GM21717 (cell line): Measurements from ENCODE around the gene GSX2.
"Not testable (repeated sequence)": the region's sequence is repeated elsewhere in the genome, so short reads cannot be mapped to it uniquely, and the experiment has no call there.

Experiments
- ATAC-seq: cut with Tn5 transposase; IDR thresholded peaks from one replicate; pipeline ENCODE4 v1.9.1; 2021; ENCODE audit warnings: mild to moderate bottlenecking, moderate library complexity; ENCODE audit not compliant: unreplicated experiment

The GSX2 gene

DNA sequence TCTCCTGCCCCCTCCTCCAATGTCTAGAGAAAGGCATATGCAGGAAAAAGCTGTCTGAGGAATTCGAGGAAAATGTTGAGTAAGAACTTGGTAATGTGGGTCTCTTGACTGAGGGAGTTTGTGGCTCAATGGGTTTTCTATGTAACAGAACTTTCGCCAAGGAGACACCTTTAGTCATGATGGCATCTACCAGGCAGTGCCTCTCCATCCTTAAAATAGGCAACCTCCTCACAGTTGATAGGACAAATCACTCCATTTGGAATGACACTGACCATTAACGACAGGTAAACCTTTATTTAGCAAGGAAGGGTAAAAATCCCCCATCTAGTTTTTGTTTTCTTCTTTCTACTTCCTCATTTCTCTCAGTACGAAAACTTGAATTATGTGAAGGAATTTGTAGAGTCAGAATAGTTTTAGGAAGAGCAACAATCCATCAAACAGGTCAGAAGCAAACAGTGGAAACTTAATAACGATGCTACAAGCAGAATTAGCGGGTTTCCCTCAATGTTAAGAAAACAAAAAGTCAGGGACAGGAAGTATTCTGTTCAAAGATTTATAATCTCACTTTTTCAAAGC is 2.7 kb downstream of the GSX2 start:
- ATAC-seq: no peak

DNA sequence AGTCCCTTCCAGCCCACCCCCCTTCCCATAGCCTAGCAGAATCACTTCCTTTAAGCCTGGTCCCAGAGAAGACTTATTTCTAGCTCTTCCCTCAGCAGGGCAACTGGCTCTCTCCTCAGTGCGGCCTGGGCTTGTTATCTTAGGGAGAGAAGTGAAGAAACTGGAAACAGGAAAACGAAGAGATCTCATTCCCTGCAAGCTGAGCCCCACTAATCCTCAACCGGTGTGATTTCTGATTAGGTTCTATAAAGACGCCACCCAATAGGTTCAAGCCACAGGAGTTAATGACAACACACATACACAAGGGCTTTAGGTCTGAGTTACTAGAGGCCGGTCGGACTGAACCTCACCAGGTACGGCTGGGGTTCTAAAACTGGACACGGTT is 3.2 kb downstream of the GSX2 start:
- ATAC-seq: no peak

DNA sequence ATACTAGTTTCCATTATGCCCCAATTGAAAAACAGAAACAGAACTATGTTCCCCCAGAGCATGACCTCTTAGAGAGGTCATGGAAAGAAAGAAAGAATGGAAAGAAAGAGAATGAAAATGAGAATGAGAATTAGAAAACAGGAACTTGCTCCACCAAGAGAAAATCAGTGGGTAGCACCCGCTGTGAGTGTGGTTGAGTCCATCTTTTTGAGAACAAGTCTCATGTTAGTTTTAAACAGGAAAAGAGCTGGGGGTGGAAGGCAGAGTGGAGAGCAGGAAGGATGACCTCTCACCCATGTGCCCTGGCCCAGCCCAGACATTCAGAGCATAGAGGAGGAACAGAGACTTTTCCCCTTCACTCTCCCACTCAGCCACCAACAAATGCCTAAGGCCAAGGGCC is 4.9 kb downstream of the GSX2 start:
- ATAC-seq: no peak

DNA sequence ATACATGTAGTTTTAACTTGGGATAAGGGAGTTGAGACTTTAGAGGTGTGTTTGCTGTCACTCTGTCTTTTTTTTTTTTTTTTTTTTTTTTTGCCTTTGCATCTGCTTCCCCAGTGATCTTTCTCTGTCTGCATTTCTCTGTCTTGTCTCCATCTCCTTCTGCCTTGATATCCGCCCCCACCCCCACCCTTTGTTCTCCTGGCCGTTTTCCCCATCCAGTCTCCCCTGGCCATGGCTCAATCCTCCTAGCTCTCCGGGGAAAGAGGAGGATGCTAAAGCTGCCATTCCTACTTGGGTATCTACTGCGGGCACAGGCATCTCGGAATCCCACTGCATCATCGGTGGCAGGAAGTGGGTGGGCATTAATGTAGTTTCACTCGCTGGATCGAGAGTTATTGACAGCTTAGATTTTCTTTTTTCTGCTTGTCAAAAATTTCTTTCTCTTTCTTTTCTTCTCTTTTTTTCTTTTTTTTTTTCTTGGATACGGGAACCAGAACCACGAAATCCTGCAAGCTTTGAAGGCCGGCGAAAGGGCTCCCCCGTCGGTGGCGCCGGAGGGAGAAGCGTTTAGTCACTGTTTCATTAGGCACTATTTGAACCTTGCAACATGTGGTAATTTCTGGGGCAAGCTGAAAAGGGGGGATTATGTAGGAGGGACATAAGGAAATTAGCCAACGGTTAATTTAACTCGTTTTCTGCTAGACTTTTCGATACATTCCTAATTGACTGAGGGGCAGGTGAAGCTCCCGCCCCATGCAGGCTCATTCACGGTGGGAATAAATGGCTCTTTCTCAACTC is 8.2 kb downstream of the GSX2 start:
- ATAC-seq: no peak

DNA sequence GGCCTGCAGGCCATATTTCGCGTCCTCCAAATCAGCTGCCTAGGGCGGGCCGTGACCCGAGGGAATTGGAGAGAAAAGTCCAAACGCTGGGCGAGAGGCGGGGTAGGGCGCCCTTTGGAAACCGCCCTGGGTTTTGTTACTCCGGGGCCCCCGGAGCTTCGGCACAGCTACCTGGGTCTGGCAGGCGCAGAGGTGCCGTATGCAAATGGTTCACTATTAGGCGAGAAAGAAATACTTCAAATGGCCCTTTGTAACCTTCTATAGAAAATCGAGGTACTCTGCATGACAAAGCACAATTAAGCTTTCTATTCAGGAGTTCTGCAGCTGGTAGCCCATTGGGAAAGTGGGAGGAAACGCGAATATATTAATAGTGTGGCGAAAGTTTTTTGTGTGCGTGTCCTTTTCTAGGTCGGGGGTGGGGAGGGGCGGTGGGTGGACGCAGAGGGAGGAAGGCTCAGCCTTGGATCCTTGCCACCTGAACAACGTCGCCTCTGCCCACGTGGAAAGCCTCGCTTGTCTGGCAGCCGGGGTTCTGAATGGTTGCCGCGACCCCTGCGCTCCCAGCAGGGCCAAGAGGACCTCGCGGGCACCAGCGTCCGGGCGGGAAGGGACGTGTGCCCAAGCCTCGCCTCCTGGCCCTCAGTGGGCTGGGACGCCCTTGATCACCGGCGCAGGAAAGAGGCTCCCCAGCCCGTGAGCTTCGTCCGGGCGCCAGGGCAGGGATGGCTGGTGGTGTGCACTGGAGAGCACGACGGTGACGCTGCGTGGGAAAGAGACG is 9.5 kb downstream of the GSX2 start:
- ATAC-seq: no peak

DNA sequence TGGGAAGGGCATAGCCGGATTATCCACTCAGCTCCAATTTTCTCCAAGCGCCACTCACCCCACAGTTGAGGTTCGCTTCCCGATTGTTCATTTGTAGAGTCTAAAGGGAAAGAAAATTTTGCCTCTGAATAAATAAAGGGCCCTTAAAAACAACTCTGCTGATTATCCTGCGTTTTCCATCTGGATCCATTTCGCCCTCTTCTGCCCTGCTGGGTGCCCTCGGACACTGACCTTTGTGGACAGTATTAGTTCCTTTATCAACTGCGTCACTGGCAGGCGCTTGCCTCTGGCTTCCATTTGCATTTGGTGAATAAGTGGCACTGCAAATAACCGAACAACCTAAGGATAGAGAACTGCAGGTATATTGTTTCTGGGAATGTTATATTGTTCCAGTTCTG is 10.1 kb downstream of the GSX2 start:
- ATAC-seq: no peak

DNA sequence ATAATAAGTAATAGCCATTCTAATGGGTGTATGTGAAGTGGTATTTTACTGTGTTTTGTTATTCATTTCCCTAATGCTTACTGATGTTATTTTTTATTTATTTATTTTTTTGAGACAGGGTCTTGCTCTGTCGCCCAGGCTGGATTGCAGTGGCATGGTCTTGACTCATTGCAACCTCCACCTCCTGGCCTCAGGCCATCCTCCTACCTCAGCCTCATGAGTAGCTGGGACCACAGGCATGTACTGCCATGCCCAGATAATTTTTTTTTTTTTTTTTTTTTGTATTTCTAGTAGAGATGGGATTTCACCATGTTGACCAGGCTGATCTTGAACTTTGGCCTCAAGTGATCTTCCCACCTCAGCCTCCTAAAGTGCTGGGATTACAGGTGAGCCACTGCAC is 13.2 kb downstream of the GSX2 start:
- not testable (repeated sequence) for ATAC-seq

DNA sequence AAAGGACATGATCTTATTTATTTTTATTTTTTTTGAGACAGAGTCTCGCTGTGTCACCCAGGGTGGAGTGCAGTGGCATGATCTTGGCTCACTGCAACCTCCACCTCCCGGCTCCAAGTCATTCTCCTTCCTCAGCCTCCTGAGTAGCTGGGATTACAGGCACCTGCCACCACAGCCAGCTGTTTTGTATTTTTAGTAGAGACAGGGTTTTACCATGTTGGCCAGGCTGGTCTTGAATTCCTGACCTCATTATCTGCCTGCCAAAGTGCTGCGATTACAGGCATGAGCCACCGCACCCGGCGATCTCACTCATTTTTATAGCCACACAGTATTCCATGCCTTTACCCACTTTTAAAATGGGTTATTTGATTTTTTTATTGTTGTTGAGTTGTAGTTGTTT is 16.3 kb downstream of the GSX2 start:
- not testable (repeated sequence) for ATAC-seq

DNA sequence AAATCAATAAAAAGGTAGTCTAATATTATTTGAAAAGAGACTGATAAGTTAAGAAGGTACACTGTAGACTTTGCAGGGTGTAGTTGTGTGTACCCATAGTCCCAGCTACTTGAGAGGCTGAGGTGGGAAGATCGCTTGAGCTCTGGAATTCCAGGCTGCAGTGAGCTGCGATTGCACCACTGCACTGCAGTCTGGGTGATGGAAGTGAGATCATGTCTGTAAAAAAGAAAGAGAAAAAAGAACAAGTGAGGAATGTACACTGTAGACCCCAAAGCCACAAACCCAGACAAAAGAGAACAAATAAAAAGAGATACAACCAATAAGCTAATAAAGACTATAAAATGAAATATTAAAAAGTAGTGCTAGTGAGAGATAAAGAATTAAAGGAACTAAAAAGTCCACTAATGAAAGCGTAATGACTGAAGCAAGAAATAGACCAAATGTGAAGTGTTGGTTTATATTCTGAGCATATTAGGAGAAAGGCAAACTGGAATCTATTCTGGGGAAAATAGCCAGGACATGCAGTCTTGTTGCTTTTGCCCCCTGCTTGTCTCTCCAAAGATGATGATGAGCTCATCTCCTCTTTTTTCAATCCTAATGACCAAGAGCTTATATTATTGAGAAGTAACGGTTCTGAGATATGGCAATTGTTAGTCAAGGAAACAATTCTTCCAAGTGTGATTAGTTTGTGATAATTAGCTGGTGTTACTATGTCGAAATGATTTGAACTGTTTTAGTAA is 19.1 kb downstream of the GSX2 start:
- ATAC-seq: no peak

DNA sequence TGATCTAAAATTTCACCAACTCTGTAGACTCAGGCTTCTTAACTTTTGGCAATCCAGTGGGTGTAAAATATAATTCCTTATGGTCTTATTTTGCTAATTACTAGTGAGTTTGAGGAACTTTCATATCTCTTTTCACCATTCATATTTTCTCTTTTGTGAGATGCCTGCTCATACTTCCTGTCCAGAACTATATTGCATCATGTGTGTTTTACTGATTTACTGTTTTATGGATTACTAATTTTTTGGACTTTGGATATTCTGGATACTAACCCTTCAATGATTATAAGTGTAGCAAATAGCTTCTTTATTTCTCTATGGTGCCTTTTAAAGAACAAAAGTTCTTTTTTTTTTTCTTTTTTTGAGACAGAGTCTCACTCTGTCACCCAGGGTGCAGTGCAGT is 20.6 kb downstream of the GSX2 start:
- ATAC-seq: no peak

DNA sequence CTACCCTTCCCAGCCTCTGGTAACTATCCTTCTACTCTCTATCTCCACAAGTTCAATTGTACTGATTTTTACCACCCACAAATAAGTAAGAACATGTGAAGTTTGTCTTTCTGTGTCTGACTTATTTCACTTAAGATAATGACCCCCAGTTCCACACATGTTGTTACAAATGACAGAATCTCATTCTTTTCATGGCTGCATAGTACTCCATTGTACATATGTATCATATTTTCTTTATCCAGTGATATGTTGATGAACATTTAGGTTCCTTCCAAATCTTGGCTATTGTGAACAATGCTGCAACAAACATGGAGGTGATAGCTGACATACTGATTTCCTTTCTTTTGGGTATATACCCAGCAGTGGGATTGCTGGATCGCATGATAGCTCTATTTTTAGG is 27.7 kb downstream of the GSX2 start:
- ATAC-seq: no peak

DNA sequence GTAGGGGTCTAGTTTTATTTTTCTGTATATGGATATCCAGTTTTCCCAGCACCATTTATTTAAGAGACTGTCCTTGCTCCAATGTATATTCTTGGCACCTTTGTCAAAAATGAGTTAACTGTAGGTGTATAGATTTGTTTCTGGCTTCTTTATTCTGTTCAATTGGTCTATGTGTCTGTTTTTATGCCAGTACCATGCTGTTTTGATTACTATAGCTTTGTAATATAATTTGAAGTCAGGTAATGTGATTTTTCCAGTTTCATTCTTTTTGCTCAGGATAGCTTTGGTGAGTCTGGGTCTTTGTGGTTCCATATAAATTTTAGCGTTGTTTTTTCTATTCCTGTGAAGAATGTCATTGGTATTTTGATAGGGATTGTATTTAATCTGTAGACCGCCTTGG is 28.7 kb downstream of the GSX2 start:
- not testable (repeated sequence) for ATAC-seq

DNA sequence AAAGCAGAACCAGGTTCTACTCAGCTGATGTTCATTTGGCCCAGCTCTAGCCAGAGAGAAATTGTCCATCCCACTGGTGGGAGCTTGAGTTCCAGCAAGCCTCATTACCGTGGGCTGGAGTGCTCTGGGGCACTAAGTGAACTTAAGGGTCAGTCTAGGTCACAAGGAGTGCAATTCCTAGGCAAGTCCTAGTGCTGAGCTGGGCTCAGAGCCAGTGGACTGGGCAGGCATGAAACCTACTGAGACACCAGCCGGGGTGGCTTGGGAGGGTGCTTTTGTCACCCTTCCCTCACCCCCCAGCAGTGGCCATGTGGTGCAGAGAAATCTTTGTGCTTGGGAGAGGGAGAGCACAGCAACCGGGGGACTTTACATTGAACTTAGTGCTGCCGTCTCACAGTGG is 39.4 kb downstream of the GSX2 start:
- no peak for ATAC-seq

DNA sequence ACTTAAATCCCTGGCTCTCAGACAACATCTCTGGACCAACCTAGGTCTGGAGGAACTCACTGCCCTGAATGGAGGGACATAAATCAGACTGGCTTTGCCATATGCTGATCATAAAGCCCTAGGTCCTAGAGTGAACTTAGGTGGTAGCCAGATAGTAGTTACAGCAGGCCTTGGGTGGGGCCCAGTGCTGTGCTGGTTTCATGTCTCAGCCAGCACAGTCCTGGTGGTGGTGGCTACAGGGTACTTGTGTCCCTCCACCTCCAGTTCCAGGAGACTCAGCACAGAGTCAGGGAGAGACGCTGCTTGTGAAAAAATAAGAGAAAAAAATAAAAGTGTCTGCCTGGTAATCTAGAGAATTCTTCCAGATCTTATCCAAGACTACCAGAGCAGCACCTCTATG is 40.3 kb downstream of the GSX2 start:
- no peak for ATAC-seq

DNA sequence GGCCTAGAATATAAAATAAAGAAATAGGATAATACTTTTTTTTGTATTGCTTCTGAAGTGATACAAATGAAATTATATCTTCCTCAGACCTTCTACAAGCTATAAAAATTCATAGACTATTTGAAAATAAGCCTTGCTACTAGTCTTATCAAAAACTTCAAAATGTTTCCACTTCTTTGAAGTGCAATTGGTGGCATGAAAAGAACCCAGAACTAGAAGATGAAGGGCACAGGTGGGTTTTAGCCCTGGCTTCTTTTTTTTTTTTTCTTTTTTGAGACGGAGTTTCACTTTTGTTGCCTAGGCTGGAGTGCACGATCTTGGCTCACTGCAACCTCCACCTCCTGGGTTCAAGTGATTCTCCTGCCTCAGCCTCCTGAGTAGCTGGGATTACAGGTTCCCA is 44.2 kb downstream of the GSX2 start:
- ATAC-seq: no peak

DNA sequence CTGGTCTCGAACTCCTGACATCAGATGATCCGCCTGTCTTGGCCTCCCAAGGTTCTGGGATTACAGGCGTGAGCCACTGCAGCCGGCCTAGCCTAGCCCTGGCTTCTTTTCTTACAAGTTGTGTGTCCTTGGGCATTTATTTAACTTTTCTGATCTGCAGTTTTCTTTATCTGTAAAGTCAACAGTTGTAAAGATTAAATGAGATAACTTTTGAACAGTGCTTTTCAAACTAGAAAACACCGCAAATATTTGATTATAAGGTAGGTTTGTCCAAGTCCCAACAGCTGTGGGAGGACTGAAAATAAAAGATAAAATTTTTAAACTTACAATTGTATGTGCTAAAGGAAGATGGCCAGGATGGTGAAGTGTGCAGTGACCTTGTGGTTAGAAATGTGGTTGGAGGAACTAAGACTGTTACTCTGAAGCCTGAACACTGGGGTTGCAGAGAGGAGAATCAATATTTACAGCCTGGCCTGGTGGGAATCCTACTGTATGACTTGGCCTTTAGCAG is 44.8 kb downstream of the GSX2 start:
- ATAC-seq: no peak

DNA sequence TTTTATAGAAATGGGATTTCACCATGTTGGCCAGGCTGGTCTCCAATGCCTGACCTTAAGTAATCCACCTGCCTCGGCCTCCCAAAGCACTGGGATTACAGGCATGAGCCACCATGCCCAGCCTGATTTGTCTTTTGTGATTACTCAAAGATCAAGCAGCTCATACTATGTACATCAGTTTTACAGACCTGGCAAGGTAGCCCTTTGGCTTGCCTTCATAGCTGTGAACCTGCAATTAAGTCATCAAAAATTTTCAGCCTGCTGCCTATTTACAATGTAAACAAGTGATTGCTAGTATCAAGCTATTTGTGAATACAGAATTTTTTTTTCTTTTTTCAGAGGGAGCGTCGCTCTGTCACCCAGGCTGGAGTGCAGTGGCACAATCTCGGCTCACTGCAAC is 46.2 kb downstream of the GSX2 start:
- ATAC-seq: no peak

DNA sequence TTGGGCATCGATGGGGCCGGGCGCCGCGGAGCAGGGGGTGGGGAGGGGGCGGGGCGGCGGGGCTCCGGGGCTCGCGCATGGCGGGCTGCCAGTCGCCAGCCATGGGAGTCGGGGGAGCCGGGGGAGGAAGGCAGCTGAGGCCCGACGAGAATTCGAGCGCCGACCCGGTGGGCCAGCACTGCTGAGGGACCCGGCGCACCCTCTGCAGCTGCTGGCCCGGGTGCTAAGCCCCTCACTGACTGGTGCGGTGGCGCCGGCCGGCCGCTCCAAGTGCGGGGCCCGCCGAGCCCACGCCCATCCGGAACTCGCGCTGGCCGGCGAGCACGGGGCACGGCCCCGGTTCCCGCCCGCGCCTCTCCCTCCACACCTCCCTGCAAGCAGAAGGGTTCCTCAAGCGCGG is 49.4 kb downstream of the GSX2 start:
- no peak for ATAC-seq
